Activated gamma-delta T cell (primary cell): Measurements from ENCODE around the gene NTM.
"Not testable (repeated sequence)": the region's sequence is repeated elsewhere in the genome, so short reads cannot be mapped to it uniquely, and the experiment has no call there.

Source experiments
- DNase-seq: peaks from one replicate; lab custom pipeline; 2025; lab: John Stamatoyannopoulos, UW

Gene NTM

GRCh38 chr11:131463649-131464425, 93.4 kb downstream of the NTM start:
- no peak for DNase-seq

GRCh38 chr11:131464461-131464860, 94.0 kb downstream of the NTM start:
- DNase-seq = no peak

- no peak for DNase-seq
Measured at GRCh38 chr11:131465039-131465438, 94.6 kb downstream of the NTM start.

- no peak for DNase-seq
Measured at GRCh38 chr11:131465746-131466145, 95.3 kb downstream of the NTM start.

GRCh38 chr11:131467645-131468394, 97.4 kb downstream of the NTM start:
- no peak for DNase-seq

DNA sequence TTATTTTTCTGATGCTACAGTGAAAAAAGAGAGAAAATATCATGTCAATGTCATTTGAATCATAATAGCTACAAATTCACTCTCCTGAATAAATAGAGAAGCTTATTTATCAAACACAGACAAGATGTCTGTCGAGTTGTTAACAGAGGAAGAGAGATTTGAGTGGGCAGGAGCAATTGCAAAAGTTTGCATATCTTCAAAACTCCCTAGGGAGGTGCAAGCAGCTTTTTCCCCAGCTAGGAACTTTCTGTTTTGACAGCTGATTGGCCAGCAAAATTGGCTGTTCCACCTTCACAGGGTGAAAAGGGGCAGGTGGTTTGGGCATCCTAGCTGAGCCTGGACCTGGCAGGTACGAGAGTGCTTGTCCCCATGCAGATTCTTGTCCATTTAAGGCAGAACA, 98.2 kb downstream of the NTM start:
- DNase-seq = no peak

DNA sequence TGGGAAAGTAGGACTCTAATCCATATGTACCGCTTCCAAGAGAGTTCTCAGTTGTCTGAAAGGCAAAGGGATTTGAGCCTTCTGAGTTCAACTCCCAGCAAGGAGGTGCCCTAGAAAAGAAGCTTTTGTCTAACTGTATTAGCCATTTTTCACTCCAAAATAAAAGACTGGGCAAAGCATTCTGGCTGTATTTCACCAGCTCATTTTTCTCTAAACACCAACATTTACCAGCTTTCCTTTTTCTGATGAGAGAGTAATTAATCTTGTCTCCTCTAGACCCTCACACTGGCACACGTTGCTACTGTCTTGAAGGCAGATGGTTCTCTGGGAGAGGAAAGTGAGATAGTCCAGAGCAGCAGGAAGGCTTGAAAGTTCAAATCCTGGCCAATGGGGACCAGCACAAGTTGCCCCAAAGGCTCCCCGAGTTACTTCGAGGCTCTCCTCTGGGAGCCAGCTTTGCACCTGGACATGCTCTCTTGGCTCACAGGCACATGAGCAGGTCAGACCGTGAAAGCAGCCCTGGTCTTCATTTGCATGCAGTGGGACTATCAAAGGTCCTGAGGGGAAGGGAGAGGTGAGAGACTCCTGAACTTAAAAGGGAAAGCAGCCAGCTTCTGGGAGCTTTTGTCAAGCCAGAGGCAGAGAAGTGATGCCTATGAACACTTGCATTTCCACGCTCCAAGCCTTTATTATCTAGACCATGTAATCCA, 100.0 kb downstream of the NTM start:
- no peak for DNase-seq

- DNase-seq = no peak
Measured at GRCh38 chr11:131471976-131472375, 101.6 kb downstream of the NTM start.

DNA sequence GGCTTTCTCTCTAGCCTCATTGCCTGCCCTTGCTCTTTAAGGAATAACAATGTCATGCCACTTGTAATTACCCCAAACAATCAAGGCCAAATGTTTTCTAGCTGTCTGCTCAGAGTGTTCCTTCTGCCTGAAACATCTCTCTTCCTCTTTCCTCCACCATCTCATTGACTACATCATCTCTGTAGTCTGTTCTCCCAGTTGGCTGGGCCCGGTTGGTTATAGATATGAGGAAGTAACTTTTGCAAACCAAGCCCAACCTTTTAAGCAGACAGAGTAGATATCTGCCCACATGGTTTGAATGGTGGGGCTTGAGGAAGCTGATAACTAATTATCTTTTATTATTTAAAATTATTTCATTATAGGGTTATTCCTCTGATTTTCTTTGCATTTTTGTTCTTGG, 104.5 kb downstream of the NTM start:
- no peak for DNase-seq

- DNase-seq = no peak
Measured at GRCh38 chr11:131476266-131476665, 105.9 kb downstream of the NTM start.

DNA sequence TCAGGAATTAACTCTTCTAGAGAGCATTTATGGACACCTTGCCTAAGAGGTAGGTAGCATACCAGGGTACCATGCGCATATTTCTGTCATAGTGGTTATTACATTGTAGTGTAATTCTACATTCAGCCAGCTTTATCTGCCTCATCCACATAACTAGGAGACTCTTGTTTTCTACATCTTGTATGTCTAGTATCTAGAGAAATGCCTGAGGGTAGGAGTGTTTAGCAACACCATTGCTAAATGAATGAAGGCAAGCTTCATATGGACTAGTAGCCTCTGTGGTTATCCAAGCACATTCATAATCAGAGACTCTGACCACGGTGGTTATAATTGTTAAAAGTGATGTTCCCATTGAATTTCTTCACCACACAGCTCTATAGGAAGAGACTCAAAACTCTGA, 107.9 kb downstream of the NTM start:
- no peak for DNase-seq

GRCh38 chr11:131481303-131481702, 110.9 kb downstream of the NTM start:
- no peak for DNase-seq

GRCh38 chr11:131481971-131482370, 111.6 kb downstream of the NTM start:
- DNase-seq = no peak

DNA sequence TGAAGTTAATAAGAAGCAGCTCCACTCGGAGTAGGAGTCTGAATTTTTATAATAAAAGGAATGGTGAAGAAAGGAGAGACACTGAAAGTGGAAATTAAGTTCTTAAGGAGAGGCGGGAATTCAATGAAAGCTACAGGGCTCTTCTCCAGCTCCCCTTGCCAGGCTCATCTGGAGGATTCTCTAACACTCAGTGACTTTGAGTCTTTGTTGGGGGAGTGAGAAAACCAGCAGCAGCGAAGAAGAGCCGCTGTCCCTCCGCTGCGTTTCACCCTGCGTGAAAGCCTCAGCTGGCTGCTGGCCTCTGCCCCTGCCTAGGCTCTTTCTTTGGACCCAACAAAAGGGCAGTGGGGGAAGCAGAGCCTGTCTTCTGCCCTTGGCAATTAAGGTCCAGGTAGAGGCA, 113.0 kb downstream of the NTM start:
- no peak for DNase-seq

- DNase-seq = no peak
Measured at GRCh38 chr11:131483877-131484276, 113.5 kb downstream of the NTM start.

DNA sequence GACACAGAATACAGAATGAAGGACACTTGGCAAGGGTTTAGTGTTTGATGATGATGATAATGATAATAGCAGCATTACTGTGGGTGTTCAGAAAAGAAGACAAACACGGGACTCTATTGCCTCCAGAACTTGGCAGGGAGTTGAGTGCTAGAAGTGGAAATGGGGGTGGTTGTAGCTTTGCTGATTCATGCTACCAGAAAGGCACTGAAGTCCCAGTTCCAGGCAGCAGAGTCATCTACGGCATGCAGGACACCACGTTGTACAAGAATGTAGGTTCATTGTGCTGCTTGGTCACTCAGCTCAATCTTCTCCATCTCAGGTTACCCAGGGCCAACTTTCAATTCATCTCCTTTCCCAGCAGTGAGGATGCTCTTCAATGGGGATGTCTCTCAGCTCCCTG, 115.7 kb downstream of the NTM start:
- DNase-seq = no peak

DNA sequence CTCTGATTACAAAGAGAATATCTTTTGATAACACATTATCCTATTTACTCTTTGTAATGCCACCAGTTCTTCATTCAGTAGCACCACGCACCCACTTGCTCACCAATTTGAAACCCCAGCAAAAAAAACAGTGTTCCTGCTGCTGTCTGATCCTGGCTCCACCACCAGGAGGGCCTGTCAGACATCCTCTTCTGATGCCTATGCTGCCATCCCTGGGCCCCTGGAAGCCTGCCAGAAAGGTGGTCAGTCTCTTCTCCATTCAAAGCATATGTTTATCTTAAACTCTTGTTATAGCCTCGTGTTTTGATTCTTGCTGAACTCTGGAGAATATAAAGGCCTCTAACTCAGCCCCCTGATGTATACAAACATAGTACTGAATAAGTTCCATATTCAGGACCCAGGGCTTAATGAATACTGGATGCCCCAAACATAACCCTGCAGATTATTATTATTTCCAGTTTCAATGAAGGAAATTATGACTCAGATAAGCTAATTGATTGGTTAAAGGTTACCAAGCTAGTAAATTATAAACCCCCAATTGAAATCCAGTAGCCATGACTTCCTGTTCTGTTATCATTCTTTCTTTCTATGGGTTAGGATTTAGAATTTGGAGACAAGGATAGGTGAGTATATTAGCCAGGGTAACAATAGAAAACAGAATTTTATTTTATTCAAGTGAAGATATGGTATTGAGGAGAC, 116.7 kb downstream of the NTM start:
- no peak for DNase-seq

DNA sequence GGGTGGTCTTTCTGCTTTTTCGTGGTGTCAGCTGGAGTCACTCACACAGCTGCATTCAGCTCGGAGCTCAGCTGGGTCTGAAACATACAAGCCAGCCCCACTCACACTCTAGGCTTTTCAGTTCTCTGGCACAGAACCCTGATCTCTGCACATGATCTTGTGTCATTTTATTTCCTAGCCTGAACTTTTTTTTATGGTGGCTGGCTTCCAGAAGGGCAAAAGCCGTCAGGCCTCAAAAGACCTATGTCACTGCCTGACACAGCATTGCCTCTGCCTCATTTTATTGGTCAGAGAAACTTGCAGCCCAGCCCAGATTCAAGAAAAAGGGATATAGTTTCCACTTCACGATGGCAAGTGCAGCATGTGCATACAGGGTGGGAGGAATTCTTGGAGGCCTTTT, 117.8 kb downstream of the NTM start:
- no peak for DNase-seq

DNA sequence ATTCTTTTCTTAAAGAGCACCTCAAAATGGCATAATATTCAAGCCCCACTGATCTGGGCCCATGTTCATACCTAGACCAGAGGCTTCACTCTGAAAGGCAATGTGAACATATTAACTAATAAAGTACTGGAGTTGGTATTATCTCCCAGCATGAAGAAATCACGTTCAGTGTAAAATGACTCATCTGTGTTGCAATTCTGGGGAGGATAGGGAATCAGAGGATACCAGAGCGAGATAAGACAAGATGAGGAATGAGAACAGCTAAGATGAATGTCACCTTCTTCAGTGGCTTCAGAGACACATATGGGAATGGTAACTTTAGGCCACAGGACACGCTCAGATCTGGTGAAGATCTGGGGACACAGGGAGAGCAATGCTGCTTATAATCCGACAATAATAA, 121.1 kb downstream of the NTM start:
- no peak for DNase-seq

DNA sequence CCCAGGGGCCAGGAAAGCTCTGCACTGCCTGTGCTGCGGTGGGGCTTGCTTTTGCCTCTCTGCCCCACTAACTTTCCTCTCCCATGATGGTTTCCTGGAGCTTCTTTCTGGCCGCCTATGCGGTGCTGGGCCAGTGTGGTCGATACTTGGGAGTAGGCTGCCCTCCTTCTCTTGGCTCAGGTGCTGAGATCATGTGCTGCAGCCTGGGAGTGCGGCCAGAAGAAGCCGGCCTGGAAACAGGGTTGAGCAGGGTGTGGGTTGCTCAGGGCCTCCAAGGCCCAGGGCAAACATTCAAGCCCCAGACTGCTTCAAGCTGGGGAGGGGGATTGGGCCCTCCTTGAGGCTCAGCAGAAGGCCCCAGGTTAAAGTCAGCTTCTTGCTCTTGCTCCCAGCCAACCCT, 125.0 kb downstream of the NTM start:
- no peak for DNase-seq

- DNase-seq = not testable (repeated sequence)
Measured at GRCh38 chr11:131497686-131498085, 127.3 kb downstream of the NTM start.

- DNase-seq = no peak
Measured at GRCh38 chr11:131498631-131499160, 128.3 kb downstream of the NTM start.
